ENCODE results near the gene RTP2.

The RTP2 gene

GRCh38 chr3:187738331-187739093 is 36.2 kb upstream of the RTP2 start:
- FAIRE-seq, result no peak

GRCh38 chr3:187738071-187738330 is 35.6 kb upstream of the RTP2 start:
- no peak for FAIRE-seq

- no peak for FAIRE-seq
Observed at GRCh38 chr3:187737368-187738070, 35.2 kb upstream of the RTP2 start.

GRCh38 chr3:187737006-187737367 is 34.6 kb upstream of the RTP2 start:
- no peak for FAIRE-seq

GRCh38 chr3:187736418-187736871 is 34.1 kb upstream of the RTP2 start:
- FAIRE-seq, result no peak

GRCh38 chr3:187735837-187736236 is 33.5 kb upstream of the RTP2 start:
- FAIRE-seq, result no peak

- no peak for FAIRE-seq
Observed at GRCh38 chr3:187735383-187735782, 33.0 kb upstream of the RTP2 start.

- no peak for FAIRE-seq
Observed at GRCh38 chr3:187734841-187735240, 32.5 kb upstream of the RTP2 start.

- FAIRE-seq, result no peak
Observed at GRCh38 chr3:187733371-187733770, 31.0 kb upstream of the RTP2 start.

- FAIRE-seq, result no peak
Observed at GRCh38 chr3:187729598-187729997, 27.2 kb upstream of the RTP2 start.

GRCh38 chr3:187728940-187729583 is 26.7 kb upstream of the RTP2 start:
- FAIRE-seq, result no peak

GRCh38 chr3:187728248-187728647 is 25.9 kb upstream of the RTP2 start:
- FAIRE-seq, result no peak

- no peak for FAIRE-seq
Observed at GRCh38 chr3:187726564-187726963, 24.2 kb upstream of the RTP2 start.

GRCh38 chr3:187725653-187726370 is 23.5 kb upstream of the RTP2 start:
- FAIRE-seq, result no peak

GRCh38 chr3:187725224-187725623 is 22.9 kb upstream of the RTP2 start:
- no peak for FAIRE-seq

GRCh38 chr3:187722206-187722612 is 19.9 kb upstream of the RTP2 start:
- FAIRE-seq, result no peak

- FAIRE-seq, result no peak
Observed at GRCh38 chr3:187721055-187721454, 18.7 kb upstream of the RTP2 start.

GRCh38 chr3:187720337-187720670 is 17.9 kb upstream of the RTP2 start:
- FAIRE-seq, result no peak

GRCh38 chr3:187719628-187720336 is 17.4 kb upstream of the RTP2 start:
- no peak for FAIRE-seq

GRCh38 chr3:187718802-187719201 is 16.4 kb upstream of the RTP2 start:
- FAIRE-seq, result no peak

GRCh38 chr3:187717572-187717971 is 15.2 kb upstream of the RTP2 start:
- FAIRE-seq, result no peak

GRCh38 chr3:187714404-187714979 is 12.1 kb upstream of the RTP2 start:
- no peak for FAIRE-seq

- no peak for FAIRE-seq
Observed at GRCh38 chr3:187713504-187713903, 11.1 kb upstream of the RTP2 start.

Data from colon (tissue), 2 donors.